ENCODE data around the gene B3GALNT2.
"Not testable (repeated sequence)": the region's sequence is repeated elsewhere in the genome, so short reads cannot be mapped to it uniquely, and the experiment has no call there.

The B3GALNT2 gene

DNA sequence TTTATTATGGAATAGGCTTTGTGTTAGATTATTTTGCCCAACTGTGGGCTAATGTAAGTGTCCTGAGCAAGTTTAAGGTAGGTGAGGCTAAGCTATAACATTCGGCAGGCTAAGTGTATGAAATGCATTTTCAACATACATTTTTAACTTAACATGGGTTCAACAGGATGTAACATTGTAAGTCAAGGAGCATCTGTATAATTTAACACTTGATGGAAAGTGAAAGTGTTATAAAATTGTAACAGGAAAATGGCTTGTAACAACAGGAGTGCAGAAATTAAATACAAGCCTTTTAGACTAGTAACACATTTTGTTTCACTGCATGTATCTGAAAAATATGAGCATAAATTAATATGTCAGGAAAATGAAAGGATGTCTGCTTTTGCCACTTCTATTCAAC, 42.3 kb downstream of the B3GALNT2 start:
- in situ Hi-C loops (cut with HindIII; ENCODE audit: low pct_unique_long_range_greater_than_20kb, low sequenced_read_pairs): no loop called here
- no peak for TF ChIP-seq JUND (IDR thresholded peaks at IDR 0.05; ENCODE audit: low read depth)
- DNase-seq (ENCODE audit: low read depth in 1 of 2, low spot score in 1 of 2): no peak

DNA sequence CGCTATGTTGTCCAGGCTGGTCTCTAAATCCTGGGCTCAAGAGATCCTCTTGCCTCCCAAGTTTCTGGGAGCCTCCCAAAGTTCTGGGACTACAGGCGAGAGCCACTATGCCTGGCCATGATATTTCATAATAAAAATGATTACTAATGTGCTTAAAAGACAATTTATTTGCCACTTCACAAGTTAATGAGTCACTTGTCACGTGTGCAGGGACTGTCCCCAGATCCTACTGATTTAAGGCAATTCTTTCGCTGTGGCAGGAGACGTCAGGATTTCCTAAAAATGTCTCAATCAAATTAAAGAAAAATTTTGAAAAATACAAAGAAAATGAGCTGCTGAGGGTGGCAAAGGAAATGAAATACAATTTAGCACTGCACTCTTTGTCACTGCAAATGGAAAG, 43.5 kb downstream of the B3GALNT2 start:
- DNase-seq (ENCODE audit: low read depth in 1 of 2, low spot score in 1 of 2): no peak
- in situ Hi-C loops (cut with HindIII; ENCODE audit: low pct_unique_long_range_greater_than_20kb, low sequenced_read_pairs): no loop called here
- TF ChIP-seq JUND (IDR thresholded peaks at IDR 0.05; ENCODE audit: low read depth): no peak

DNA sequence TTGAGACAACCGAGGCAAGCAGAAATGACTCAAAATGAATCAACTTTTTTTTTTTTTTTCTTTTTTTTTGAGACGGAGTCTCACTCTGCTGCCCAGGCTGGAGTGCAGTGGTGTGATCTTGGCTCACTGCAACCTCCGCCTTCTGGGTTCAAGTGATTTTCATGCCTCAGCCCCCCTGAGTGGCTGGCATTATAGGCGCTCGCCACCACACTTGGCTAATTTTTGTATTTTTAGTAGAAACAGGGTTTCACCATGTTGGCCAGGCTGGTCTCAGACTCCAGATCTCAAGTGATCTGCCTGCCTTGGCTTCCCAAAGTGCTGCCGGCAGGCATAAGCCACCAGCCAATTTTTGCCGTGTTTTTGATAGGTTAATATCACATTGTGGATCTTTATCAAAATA, 46.4 kb downstream of the B3GALNT2 start:
- in situ Hi-C loops (cut with HindIII; ENCODE audit: low pct_unique_long_range_greater_than_20kb, low sequenced_read_pairs); DNase-seq (ENCODE audit: low read depth in 1 of 2, low spot score in 1 of 2): not testable (repeated sequence)

- no peak for TF ChIP-seq JUND (IDR thresholded peaks at IDR 0.05; ENCODE audit: low read depth)
- in situ Hi-C loops (cut with HindIII; ENCODE audit: low pct_unique_long_range_greater_than_20kb, low sequenced_read_pairs): no loop called here
- no peak for DNase-seq (ENCODE audit: low read depth in 1 of 2, low spot score in 1 of 2)
These were observed 48.4 kb downstream of the B3GALNT2 start for GRCh38 chr1:235455823-235456222.

GRCh38 chr1:235455097-235455496, 49.2 kb downstream of the B3GALNT2 start:
- no peak for DNase-seq (ENCODE audit: low read depth in 1 of 2, low spot score in 1 of 2)
- in situ Hi-C loops (cut with HindIII; ENCODE audit: low pct_unique_long_range_greater_than_20kb, low sequenced_read_pairs): no loop called here
- TF ChIP-seq JUND (IDR thresholded peaks at IDR 0.05; ENCODE audit: low read depth): no peak

- DNase-seq (ENCODE audit: low read depth in 1 of 2, low spot score in 1 of 2): no peak
- in situ Hi-C loops (cut with HindIII; ENCODE audit: low pct_unique_long_range_greater_than_20kb, low sequenced_read_pairs): no loop called here
- no peak for TF ChIP-seq JUND (IDR thresholded peaks at IDR 0.05; ENCODE audit: low read depth)
These were observed 50.2 kb downstream of the B3GALNT2 start for GRCh38 chr1:235454021-235454420.

DNA sequence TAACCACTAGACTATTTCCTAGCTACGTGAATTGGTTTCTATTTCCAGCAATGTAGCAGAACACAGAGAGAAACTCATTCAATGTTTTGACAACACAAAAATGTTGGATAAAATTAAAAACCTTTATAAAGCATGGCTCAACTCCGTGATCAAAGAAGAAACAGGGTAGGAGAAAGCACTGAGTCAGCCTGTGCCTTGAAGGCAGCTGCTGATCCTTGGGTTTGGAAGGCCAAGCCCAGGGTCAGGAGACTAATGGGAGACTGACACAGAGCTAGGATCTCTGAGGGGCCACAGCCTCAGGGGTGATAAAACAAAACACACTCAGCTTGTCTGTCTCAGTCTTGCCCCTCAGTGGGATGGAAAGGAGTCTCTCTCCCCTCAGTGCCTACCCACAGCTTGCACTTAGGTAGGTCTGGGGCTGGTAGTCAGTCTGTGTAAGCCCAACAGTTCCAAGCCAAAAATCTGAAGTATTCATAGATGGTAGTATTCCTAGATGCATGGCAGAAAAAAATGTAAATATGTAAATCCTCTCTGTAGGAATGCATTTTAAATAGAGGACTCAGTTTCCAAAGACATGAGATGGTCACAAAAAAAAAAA, 53.3 kb downstream of the B3GALNT2 start:
- no peak for TF ChIP-seq JUND (IDR thresholded peaks at IDR 0.05; ENCODE audit: low read depth)
- in situ Hi-C loops (cut with HindIII; ENCODE audit: low pct_unique_long_range_greater_than_20kb, low sequenced_read_pairs): no loop called here
- DNase-seq (ENCODE audit: low read depth in 1 of 2, low spot score in 1 of 2): no peak

DNA sequence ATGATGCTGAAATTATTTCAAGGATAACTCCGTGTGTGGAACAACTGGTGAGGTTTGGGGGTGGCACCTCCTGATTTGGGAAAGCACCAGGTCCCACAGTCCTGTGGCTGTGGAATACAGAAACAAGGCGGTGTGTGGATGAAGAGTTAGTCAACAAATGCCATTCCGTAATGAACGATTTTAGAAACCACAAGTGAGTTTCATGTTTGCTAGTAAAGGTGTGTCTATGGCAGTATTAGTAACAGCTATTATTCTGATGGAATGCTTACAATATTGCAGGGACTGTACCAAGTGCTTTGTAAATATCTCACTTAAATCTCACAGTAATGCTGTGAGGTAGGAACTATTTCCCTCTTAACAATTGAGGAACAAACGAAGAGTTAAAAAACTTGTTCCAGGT, 53.8 kb downstream of the B3GALNT2 start:
- in situ Hi-C loops (cut with HindIII; ENCODE audit: low pct_unique_long_range_greater_than_20kb, low sequenced_read_pairs): no loop called here

GRCh38 chr1:235448616-235449015, 55.6 kb downstream of the B3GALNT2 start:
- in situ Hi-C loops (cut with HindIII; ENCODE audit: low pct_unique_long_range_greater_than_20kb, low sequenced_read_pairs): no loop called here
- DNase-seq (ENCODE audit: low read depth in 1 of 2, low spot score in 1 of 2): no peak

More for the DNA sequence above, 53.8 kb downstream of the B3GALNT2 start:
- DNase-seq (ENCODE audit: low read depth in 1 of 2, low spot score in 1 of 2): no peak
- no peak for TF ChIP-seq JUND (IDR thresholded peaks at IDR 0.05; ENCODE audit: low read depth)

GRCh38 chr1:235442788-235443429, 61.3 kb downstream of the B3GALNT2 start:
- no peak for TF ChIP-seq JUND (IDR thresholded peaks at IDR 0.05; ENCODE audit: low read depth)
- in situ Hi-C loops (cut with HindIII; ENCODE audit: low pct_unique_long_range_greater_than_20kb, low sequenced_read_pairs): no loop called here
- no peak for DNase-seq (ENCODE audit: low read depth in 1 of 2, low spot score in 1 of 2)

More at GRCh38 chr1:235448616-235449015, 55.6 kb downstream of the B3GALNT2 start:
- no peak for TF ChIP-seq JUND (IDR thresholded peaks at IDR 0.05; ENCODE audit: low read depth)

DNA sequence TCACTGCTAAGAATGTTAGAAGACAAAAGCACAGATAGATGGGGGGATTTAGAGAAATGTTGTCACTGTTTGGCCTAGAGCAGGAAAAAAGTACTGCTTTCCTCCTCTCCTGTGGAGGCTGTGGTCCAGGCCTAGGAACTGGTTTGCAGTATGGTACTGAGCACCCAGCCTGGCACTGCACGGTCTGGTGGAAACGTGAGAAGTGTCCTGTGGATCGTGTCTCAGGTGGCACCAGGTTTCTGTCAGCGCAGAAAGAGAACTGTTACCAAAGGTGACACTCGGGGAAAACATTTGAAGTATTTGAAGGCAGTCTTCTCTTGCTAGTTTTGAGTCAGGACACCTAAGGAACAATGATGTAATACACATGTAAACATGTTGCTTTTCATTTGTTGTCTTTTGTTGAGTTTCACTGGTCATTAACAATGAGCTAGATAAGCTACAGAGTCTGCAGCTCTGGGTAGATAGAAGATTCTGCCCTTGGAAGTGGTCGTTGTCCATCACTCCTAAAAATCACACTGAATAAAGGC, 63.0 kb downstream of the B3GALNT2 start:
- in situ Hi-C loops (cut with HindIII; ENCODE audit: low pct_unique_long_range_greater_than_20kb, low sequenced_read_pairs): no loop called here
- no peak for TF ChIP-seq JUND (IDR thresholded peaks at IDR 0.05; ENCODE audit: low read depth)
- DNase-seq (ENCODE audit: low read depth in 1 of 2, low spot score in 1 of 2): no peak

GRCh38 chr1:235434001-235434400, 70.3 kb downstream of the B3GALNT2 start:
- in situ Hi-C loops (cut with HindIII; ENCODE audit: low pct_unique_long_range_greater_than_20kb, low sequenced_read_pairs): no loop called here
- DNase-seq (ENCODE audit: low read depth in 1 of 2, low spot score in 1 of 2): peak in 1 of 2 experiments; percentile 22
- no peak for TF ChIP-seq JUND (IDR thresholded peaks at IDR 0.05; ENCODE audit: low read depth)

DNA sequence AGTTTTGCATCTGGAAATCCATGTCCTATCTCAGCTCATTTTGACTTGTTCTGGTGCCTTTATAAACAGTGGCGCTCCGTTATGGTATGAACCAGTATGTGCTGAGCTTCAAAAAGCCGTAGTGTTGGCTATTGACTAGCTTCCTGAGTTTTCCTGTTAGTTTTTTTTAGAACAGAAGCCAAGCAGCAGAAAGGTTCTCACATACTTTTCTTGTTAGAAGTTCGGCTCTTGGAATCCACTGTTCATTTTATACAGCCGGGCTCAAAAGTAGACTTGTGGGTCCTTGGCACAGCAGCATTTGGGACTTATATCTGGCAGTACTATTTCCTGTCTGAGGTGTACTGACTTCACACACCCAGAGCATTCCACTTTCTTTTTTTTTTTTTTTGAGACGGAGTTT, 73.3 kb downstream of the B3GALNT2 start:
- TF ChIP-seq JUND (IDR thresholded peaks at IDR 0.05; ENCODE audit: low read depth): no peak
- no peak for DNase-seq (ENCODE audit: low read depth in 1 of 2, low spot score in 1 of 2)
- in situ Hi-C loops (cut with HindIII; ENCODE audit: low pct_unique_long_range_greater_than_20kb, low sequenced_read_pairs): no loop called here

Measured in T47D (cell line).